Measurements from ENCODE around the gene DEAF1.

DEAF1 gene

GRCh38 chr11:645536-645935 is 49.5 kb downstream of the DEAF1 start:
- DNase-seq (ENCODE audit: low read depth): no peak

- DNase-seq (ENCODE audit: low read depth): no peak
Measured at GRCh38 chr11:643849-644738, 50.9 kb downstream of the DEAF1 start.

- DNase-seq (ENCODE audit: low read depth): no peak
Measured at GRCh38 chr11:643366-643765, 51.7 kb downstream of the DEAF1 start.

- no peak for DNase-seq (ENCODE audit: low read depth)
Measured at GRCh38 chr11:641806-642370, 53.1 kb downstream of the DEAF1 start.

GRCh38 chr11:640021-640706 is 54.9 kb downstream of the DEAF1 start:
- no peak for DNase-seq (ENCODE audit: low read depth)

GRCh38 chr11:639332-639955 is 55.6 kb downstream of the DEAF1 start:
- DNase-seq (ENCODE audit: low read depth): no peak

GRCh38 chr11:638631-639331 is 56.2 kb downstream of the DEAF1 start:
- DNase-seq (ENCODE audit: low read depth): no peak

- no peak for DNase-seq (ENCODE audit: low read depth)
Measured at GRCh38 chr11:637593-638521, 57.2 kb downstream of the DEAF1 start.

- no peak for DNase-seq (ENCODE audit: low read depth)
Measured at GRCh38 chr11:637333-637592, 57.8 kb downstream of the DEAF1 start.

- no peak for DNase-seq (ENCODE audit: low read depth)
Measured at GRCh38 chr11:636511-637332, 58.3 kb downstream of the DEAF1 start, which contains the start of gene DRD4. Gene DRD4 (plus strand): TSS chr11:637269. CDS start chr11:637305, 36 bp downstream.

- DNase-seq (ENCODE audit: low read depth): no peak
Measured at GRCh38 chr11:635945-636510, 59.0 kb downstream of the DEAF1 start.

- DNase-seq (ENCODE audit: low read depth): no peak
Measured at GRCh38 chr11:630871-631270, 64.2 kb downstream of the DEAF1 start.

- no peak for DNase-seq (ENCODE audit: low read depth)
Measured at GRCh38 chr11:629237-629583, 65.8 kb downstream of the DEAF1 start.

GRCh38 chr11:628056-628455 is 67.0 kb downstream of the DEAF1 start:
- no peak for DNase-seq (ENCODE audit: low read depth)

- DNase-seq (ENCODE audit: low read depth): no peak
Measured at GRCh38 chr11:627308-627576, 67.8 kb downstream of the DEAF1 start.

GRCh38 chr11:626475-627307 is 68.3 kb downstream of the DEAF1 start, which contains the start of gene SCT:
Gene SCT (minus strand): TSS chr11:627181. CDS start chr11:627143, 38 bp downstream.
- no peak for DNase-seq (ENCODE audit: low read depth)

- no peak for DNase-seq (ENCODE audit: low read depth)
Measured at GRCh38 chr11:625636-626268, 69.3 kb downstream of the DEAF1 start.
